GM19035 (cell line): Measurements from ENCODE around the gene RFK.

ENCODE experiments used
- ATAC-seq: cut with Tn5 transposase; IDR thresholded peaks from one replicate; pipeline ENCODE4 v1.9.1; 2021; ENCODE audit not compliant: unreplicated experiment

RFK gene

GRCh38 chr9:76336027-76336426 lies 58.2 kb downstream of the RFK start:
- ATAC-seq = no peak
